SK-N-SH treated with all-trans-retinoic acid at 6 μM for 48 hours (cell line): ENCODE measurements around the gene PI16.

Source experiments
- ATAC-seq: fragments of 200-7000 bp; cut with Tn5 transposase; 3 replicates; pipeline ENCODE4 v1.9.1; 2020; ENCODE audit warnings: mild to moderate bottlenecking, moderate library complexity
- ARNTL ChIP-seq: fragments of 450-650 bp; formaldehyde crosslinking; IDR thresholded peaks from 2 replicates; pipeline ENCODE4 v1.5.0; 2020; ENCODE audit warnings: low read depth, mild to moderate bottlenecking, moderate library complexity, borderline replicate concordance
- CREB5 ChIP-seq: fragments of 250-450 bp; sonication (Bioruptor Pico); IDR thresholded peaks from 2 replicates; pipeline ENCODE4 v1.5.1; 2020; ENCODE audit warnings: low read depth, mild to moderate bottlenecking, moderate library complexity
- CSDC2 ChIP-seq: fragments of 250-450 bp; sonication (Bioruptor Pico); IDR thresholded peaks from 2 replicates; pipeline ENCODE4 v1.5.0; 2020; ENCODE audit warnings: mild to moderate bottlenecking, moderate library complexity
- CSRNP3 ChIP-seq: fragments of 250-450 bp; sonication (Bioruptor Pico); IDR thresholded peaks from 2 replicates; pipeline ENCODE4 v1.5.1; 2021; ENCODE audit warnings: mild to moderate bottlenecking, moderate library complexity
- ESRRG ChIP-seq: fragments of 250-450 bp; sonication (Bioruptor Pico); IDR thresholded peaks from 2 replicates; pipeline ENCODE4 v1.6.1; 2021; ENCODE audit warnings: mild to moderate bottlenecking
- ISL1 ChIP-seq: fragments of 250-450 bp; sonication (Bioruptor Pico); IDR thresholded peaks from 2 replicates; pipeline ENCODE4 v2.1.2; 2022; ENCODE audit warnings: mild to moderate bottlenecking, moderate library complexity
- OSR1 ChIP-seq: fragments of 250-450 bp; sonication (Bioruptor Pico); IDR thresholded peaks from 2 replicates; pipeline ENCODE4 v1.8.0; 2022; ENCODE audit warnings: moderate library complexity, mild to moderate bottlenecking, inconsistent platforms
- PATZ1 ChIP-seq: fragments of 250-450 bp; sonication (Bioruptor Pico); IDR thresholded peaks from 2 replicates; pipeline ENCODE4 v1.8.0; 2020; ENCODE audit warnings: mild to moderate bottlenecking, moderate library complexity, borderline replicate concordance
- POU6F1 ChIP-seq: fragments of 250-450 bp; sonication (Bioruptor Pico); IDR thresholded peaks from 2 replicates; pipeline ENCODE4 v1.8.0; 2021; ENCODE audit warnings: low read depth, mild to moderate bottlenecking, moderate library complexity, borderline replicate concordance
- RARB ChIP-seq: fragments of 250-450 bp; sonication (Bioruptor Pico); IDR thresholded peaks from 2 replicates; pipeline ENCODE4 v1.8.0; 2021; ENCODE audit warnings: mild to moderate bottlenecking, moderate library complexity
- SNAI2 ChIP-seq: fragments of 250-450 bp; sonication (Bioruptor Pico); IDR thresholded peaks from 2 replicates; pipeline ENCODE4 v1.5.0; 2020; ENCODE audit warnings: mild to moderate bottlenecking, moderate library complexity
- TCF4 ChIP-seq: fragments of 250-450 bp; sonication (Bioruptor Pico); IDR thresholded peaks from 2 replicates; pipeline ENCODE4 v1.8.0; 2021; ENCODE audit warnings: mild to moderate bottlenecking, moderate library complexity, borderline replicate concordance
- TOX ChIP-seq: fragments of 250-450 bp; sonication (Bioruptor Pico); IDR thresholded peaks from 2 replicates; pipeline ENCODE4 v1.8.0; 2021; ENCODE audit warnings: mild to moderate bottlenecking, moderate library complexity, borderline replicate concordance
- TSHZ2 ChIP-seq: fragments of 250-450 bp; sonication (Bioruptor Pico); IDR thresholded peaks from 2 replicates; pipeline ENCODE4 v1.5.0; 2020; ENCODE audit warnings: mild to moderate bottlenecking, moderate library complexity
- ZC3H10 ChIP-seq: fragments of 250-450 bp; sonication (Bioruptor Pico); IDR thresholded peaks from 2 replicates; pipeline ENCODE4 v1.5.1; 2021; ENCODE audit warnings: mild to moderate bottlenecking, moderate library complexity
- ZFP3 ChIP-seq: fragments of 250-450 bp; sonication (Bioruptor Pico); IDR thresholded peaks from 2 replicates; pipeline ENCODE4 v1.5.0; 2020; ENCODE audit warnings: mild to moderate bottlenecking, moderate library complexity
- ZFP30 ChIP-seq: fragments of 450-650 bp; formaldehyde crosslinking; IDR thresholded peaks from 2 replicates; pipeline ENCODE4 v1.5.0; 2022; ENCODE audit warnings: mild to moderate bottlenecking, moderate library complexity
- ZNF565 ChIP-seq: fragments of 450-650 bp; formaldehyde crosslinking; conservative IDR thresholded peaks from 2 replicates; pipeline ENCODE4 v1.5.0; 2020; ENCODE audit warnings: low read depth, mild to moderate bottlenecking, moderate library complexity
- ZNF70 ChIP-seq: fragments of 450-650 bp; formaldehyde crosslinking; IDR thresholded peaks from 2 replicates; pipeline ENCODE4 v1.5.0; 2020; ENCODE audit warnings: mild to moderate bottlenecking, moderate library complexity
- ZNF8 ChIP-seq: fragments of 450-650 bp; formaldehyde crosslinking; IDR thresholded peaks from 2 replicates; pipeline ENCODE4 v1.5.0; 2020; ENCODE audit warnings: mild to moderate bottlenecking, moderate library complexity

PI16 gene

GRCh38 chr6:37010402-37010892 is 55.9 kb downstream of the PI16 start:
- TF ChIP-seq CREB5 (CRISPR knock-in tag): no peak
- no peak for TF ChIP-seq ZFP30 (CRISPR knock-in tag)
- TF ChIP-seq TSHZ2: no peak
- no peak for TF ChIP-seq POU6F1
- no peak for TF ChIP-seq PATZ1 (CRISPR knock-in tag)
- no peak for TF ChIP-seq ESRRG (CRISPR knock-in tag)
- TF ChIP-seq ZFP3 (CRISPR knock-in tag): no peak
- no peak for TF ChIP-seq ZNF8 (CRISPR knock-in tag)
- no peak for TF ChIP-seq ZNF565 (CRISPR knock-in tag)
- no peak for TF ChIP-seq SNAI2 (CRISPR knock-in tag)
- no peak for TF ChIP-seq CSRNP3
- no peak for TF ChIP-seq RARB (CRISPR knock-in tag)
- TF ChIP-seq OSR1: no peak
- ATAC-seq: no peak

- ATAC-seq: no peak
- no peak for TF ChIP-seq RARB (CRISPR knock-in tag)
- TF ChIP-seq POU6F1: no peak
- no peak for TF ChIP-seq ZFP3 (CRISPR knock-in tag)
- no peak for TF ChIP-seq ZC3H10 (CRISPR knock-in tag)
- TF ChIP-seq ZNF565 (CRISPR knock-in tag): no peak
- no peak for TF ChIP-seq CSDC2 (CRISPR knock-in tag)
- TF ChIP-seq ZFP30 (CRISPR knock-in tag): no peak
- TF ChIP-seq ZNF70: no peak
- TF ChIP-seq ISL1: no peak
- TF ChIP-seq ARNTL: no peak
- no peak for TF ChIP-seq SNAI2 (CRISPR knock-in tag)
- no peak for TF ChIP-seq TCF4 (CRISPR knock-in tag)
- no peak for TF ChIP-seq ESRRG (CRISPR knock-in tag)
- TF ChIP-seq CREB5 (CRISPR knock-in tag): no peak
- no peak for TF ChIP-seq TOX (CRISPR knock-in tag)
- no peak for TF ChIP-seq OSR1
- TF ChIP-seq CSRNP3: no peak
These were observed 57.3 kb downstream of the PI16 start for GRCh38 chr6:37011656-37012378.
